HK-2 (cell line): ENCODE results near the gene CSNK1G2.

Source experiments
- DNase-seq: peaks from one replicate; pipeline ENCODE4 v3.0.0-alpha.2; 2018; ENCODE audit not compliant: unreplicated experiment

The CSNK1G2 gene

DNA sequence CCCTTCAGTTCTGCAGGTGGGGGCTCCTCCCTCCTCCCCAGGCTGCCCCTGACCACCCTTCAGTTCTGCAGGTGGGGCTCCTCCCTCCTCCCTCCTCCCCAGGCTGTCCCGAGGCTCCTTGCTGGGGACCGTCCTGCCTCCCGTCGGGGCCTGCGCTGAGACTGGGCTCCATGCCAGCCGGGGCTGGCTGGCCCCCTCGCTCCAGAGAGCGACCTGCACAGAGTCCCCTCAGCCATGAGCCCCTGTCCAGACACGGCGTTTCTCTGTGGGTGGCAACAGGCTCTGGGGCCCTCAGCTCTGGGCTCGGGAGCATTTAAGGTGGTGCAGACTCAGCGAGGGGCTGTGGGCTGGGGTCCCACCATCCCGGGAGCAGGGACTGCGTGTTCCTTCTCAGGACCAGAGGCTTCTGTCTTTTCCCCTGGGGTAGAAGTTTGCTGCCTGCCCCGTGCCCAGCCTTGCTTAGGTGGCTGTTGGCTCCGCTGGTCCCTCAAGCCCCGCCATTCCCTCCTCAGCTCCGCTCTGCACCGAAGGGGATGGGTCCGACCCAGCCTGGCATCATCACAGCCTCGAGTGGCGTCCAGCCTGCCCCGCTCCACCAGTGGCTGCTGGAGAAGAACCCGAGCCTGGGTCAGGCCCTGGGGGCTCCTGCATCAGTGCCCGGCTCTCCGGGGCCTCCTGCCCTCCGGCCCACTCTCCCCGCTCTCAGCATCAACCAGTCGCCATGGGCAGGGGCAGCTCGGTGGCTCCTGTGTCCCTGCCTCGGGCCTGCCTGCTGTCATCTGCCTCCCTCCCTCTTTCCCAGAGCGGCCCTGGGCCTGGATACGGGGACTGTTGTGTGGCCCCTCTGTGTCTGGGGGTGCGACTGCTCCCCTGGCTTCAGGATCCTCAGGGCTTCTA lies 27.6 kb downstream of the CSNK1G2 start:
- no peak for DNase-seq

DNA sequence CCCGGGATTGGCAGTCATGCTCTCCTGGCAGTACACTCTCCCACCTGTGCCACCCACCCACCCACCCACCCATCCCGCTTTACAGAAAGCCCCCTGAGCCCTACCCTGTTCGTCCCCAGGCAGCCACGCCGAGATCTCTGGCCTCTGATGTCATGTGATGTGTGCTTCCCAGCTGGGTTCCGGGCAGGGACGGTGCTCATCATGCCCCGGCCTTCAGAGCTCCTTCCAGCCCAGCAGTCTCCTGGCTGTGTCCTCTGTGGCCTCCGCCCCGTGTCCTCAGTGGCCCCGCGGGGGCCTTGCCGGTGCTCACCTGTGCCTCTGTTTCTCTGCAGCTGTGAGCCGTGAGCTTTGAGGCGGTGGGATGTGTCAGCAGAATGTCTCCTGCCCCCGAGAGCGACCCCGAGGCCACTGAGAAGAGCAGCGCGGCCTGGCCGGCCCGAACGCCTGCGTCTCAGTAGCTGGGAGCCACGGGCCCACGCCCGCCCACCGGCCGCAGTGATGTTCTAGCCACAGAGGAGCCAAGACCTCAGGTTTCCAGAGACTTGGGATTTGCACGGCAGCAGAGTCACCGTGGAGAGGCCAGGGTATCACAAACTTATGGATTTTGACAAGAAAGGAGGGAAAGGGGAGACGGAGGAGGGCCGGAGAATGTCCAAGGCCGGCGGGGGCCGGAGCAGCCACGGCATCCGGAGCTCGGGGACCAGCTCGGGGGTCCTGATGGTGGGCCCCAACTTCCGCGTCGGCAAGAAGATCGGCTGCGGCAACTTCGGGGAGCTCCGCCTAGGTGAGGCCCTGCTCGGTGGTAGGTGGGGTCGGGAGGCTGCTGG lies 28.4 kb downstream of the CSNK1G2 start:
- no peak for DNase-seq

DNA sequence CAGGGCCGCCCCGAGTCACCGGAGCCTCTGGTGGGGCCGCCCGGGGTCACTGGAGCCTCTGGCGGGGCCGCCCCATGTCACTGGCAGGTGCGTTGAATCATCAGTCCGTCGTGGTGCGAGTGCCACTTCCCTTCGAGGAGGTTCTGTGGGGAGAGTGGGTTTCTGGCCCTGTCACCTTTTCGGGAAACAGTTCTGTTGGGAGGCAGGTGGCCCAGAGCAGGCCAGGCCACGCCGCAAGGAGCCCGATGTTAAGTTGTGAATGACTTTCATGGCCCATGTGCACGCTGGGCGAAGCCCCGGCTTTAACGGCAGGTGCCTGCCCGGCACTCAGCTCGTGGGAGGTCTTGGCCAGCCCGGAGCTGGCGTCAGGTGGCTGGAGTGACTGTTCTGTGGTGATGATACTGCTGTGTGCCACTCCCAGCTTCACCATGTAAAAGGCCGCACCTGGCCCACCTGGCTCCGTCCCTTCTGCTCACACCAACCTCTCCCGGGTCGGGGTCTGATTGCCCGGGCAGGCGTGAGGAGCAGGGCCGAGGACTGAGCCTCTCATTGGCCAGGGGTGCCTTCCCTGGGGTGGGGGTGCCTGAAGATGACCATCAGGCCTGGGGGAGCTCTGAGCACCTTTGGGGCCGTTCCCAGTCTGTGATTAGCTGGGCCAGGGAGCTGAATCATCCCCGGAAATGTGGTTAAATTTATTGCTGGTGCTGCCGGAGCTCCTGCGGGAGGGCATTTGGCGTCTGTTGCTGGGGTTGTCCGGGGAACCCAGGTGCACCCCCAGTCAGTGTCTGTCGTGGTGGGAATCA lies 29.2 kb downstream of the CSNK1G2 start:
- no peak for DNase-seq

DNA sequence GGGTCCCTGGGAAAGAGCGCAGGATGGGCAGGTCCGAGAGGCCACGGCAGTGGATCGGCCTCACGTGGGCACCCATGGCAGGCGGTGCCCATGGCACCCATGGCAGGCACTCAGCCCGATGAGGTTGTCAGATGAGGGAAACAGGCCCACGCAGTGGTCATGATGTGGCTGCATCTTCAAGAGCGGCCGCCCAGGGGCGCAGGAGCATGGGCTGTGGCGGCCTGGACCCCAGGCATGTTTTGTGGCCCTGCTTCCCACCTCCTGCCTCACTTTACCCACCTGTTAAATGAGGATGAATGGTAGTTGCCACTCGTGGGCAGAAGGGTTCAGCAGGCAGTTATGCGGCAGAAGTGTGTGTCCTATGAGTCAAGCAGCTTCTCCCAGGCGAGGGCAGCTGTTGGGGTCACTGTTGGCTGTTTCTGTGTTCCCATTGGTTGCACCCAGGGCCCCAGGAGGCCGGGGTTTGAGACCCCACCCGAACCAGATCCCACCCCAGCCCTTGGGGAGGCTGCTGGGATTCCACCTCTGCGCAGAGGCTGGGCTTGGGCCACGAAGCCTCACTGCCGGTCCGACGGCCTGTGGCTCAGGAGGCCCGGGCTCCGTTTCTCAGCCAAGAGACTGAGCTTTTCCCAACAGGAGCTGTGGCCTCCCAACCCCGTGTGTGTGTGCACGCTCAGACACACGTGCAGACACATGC lies 30.0 kb downstream of the CSNK1G2 start:
- no peak for DNase-seq

DNA sequence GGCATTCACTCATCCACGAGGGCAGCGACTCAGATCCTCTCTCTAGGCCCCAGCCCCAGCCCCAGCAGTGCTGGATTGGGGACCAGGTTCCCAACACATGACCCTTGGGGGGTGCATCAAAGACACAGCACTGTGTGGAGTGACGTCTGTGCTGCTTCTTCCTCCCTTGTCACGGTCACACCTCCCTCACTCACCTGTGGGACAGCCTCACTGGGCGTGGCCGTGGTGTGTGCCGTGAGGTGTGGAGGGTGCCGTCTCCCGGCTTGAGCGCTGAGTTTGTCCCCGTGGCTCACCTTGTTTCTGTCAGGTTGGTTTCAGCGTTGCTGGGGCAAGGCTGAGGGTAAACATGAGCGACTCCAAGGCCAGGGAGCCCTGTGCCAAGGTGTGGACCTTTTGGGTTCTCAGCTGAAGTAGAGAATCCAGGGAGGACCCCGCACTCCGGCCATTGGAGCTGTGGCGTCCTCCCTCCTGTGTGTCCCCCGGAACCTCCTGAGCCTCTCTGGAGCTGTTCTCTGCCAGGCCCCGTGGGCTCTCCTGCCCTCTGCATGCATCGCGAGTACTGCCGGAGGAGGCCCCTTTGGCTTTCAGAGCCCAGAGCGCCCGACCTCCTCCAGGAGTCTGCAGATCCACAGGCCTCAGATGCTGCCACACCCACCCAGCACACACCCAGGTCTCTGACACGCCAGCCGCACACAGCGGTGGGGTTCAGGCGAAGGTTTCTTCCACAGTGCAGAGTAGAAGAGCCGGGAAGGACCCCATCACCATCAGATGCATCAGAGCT lies 33.6 kb downstream of the CSNK1G2 start:
- DNase-seq: no peak

DNA sequence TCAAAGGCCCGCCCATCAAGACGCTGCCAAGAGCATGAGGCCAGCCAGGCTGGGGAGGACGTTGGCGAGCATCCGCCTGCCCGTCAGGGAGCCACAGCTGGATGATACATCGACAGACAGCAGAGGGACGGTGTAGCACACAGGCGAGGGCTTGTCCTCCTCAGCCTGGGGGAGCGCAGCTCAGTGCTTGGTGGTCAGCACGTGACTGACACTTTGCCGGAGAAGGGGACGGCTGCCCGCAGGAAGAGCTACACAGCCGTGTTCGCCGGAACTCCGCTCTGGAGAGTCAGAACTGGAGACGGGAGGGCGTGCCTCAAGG lies 34.1 kb downstream of the CSNK1G2 start:
- DNase-seq: no peak

DNA sequence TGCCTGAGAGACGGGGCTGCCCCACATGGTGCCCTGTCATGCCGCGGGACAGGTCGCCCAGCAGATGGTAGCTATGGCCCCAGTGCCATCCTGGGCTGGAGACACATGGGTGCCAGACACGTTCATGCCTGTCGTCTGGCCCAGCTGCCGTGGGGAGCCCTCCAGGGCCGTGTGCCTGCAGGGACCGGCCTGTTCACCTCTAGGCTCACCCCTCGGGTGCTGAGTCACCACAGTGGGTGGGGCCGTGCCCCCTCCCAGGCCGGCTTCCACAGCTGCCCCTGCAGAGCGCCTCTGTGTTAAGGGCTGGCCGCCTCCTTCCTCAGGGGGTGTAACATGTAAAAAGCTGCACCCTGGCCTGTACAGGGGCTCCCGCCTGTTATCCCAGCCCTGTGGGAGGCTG lies 36.1 kb downstream of the CSNK1G2 start:
- DNase-seq: no peak

DNA sequence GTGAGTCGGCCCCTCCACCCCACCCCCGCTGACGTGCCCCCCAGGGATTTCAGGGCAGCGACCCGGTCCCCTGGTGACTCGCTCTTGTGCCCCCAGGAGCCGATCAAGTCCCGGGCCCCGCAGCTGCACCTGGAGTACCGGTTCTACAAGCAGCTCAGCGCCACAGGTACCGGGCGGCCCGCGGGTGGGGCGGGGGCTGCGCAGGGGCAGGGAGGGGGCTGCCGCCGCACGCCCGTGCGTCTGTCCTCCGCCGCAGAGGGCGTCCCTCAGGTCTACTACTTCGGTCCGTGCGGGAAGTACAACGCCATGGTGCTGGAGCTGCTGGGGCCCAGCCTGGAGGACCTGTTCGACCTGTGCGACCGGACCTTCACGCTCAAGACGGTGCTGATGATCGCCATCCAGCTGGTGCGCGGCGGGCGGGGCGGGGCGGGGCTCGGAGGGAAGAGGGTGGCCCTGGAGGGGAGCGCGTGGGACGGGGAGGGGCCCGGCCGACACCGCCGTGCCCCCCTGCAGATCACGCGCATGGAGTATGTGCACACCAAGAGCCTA lies 37.4 kb downstream of the CSNK1G2 start:
- no peak for DNase-seq

DNA sequence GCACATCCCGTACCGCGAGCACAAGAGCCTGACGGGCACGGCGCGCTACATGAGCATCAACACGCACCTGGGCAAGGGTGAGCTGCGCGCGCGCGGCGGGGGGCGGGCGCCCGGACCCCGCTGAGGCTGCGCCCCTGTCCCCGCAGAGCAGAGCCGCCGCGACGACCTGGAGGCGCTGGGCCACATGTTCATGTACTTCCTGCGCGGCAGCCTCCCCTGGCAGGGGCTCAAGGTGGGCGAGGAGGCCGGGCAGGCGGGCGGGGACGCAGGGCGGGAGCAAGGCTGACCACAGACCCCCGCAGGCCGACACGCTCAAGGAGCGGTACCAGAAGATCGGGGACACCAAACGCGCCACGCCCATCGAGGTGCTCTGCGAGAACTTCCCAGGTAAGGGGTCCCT lies 38.0 kb downstream of the CSNK1G2 start:
- no peak for DNase-seq

DNA sequence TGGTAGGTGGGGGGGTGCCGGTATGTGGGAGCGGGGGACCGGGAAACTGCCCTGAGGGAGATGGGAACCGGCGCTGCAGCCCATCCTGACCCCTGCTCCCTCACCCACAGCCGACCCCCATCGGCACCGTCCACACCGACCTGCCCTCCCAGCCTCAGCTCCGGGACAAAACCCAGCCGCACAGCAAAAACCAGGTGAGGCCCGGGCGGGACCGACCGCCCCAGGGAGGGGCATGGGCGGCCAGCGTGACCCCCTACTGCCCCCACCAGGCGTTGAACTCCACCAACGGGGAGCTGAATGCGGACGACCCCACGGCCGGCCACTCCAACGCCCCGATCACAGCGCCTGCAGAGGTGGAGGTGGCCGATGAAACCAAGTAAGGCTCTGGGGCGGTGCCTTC lies 38.7 kb downstream of the CSNK1G2 start:
- DNase-seq: no peak

DNA sequence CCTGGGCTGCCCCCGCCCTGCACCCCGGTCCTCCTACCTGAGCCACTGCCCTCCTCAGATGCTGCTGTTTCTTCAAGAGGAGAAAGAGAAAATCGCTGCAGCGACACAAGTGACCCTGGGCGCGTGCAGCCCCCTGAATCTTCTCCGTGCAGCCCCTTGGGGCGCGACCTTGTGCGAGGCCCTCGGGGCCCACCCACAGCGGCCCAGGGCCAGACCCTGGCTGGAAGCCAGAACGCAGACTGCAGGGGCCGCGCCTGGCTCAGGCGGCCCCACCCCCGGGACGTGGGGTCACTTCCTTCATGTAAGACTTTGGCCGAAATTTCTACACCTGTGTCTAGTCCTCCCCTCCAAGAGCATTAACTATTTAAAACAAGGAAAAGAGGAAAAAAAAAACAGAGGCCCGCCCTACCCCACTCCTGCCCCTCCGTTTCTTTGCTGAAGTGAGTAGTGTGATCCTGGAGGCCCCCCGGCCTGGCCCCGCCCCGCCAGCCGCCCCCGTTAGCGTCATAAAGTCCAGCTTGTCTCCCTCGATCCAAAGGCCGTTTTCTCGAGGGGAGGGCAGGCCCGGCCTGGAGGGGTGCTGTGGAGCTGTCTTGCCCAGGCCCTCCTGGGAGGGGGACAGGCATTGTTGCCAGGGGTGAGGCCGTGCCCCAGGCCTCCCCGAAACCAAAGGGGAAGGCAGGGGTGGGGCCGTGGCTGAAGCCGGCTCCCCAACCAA lies 39.3 kb downstream of the CSNK1G2 start:
- no peak for DNase-seq

DNA sequence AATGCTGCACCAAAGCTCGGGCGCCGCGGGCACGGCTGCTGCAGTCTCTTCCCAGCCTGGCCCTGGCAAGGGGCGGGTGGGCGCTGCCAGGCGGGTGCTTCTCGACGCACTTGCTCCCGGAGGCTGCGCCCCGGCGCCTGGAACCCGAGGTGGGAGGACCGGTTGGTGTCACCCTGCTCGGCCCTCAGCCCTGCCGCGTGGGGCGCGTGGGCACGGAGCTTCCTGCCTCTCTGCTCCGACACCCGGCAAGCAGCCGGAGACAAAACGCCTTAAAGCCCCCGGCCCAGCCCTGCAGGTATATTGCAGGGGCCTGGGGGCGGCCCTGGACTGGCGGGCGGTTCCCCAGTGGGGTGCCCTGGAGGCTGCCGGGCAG lies 39.8 kb downstream of the CSNK1G2 start:
- DNase-seq: no peak

DNA sequence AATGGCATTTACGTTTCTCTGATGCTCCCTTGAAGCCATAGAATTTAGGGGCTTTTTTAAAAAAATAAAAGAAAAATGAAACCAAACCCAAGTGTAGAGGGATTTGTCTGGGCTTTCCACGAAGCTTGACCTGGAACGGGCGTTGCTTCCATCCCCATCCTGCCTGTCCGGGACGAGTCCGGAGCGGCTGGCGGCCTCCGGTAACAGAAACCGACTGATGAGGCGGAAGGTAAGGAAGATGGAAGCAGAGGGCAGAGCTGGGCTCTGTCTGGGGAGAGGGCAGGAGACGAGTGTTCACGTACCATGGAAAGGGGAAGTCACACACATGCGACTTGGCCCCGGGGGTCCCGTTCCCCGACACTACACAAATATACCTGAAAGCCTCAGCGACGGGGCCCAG lies 40.3 kb downstream of the CSNK1G2 start:
- DNase-seq: no peak

DNA sequence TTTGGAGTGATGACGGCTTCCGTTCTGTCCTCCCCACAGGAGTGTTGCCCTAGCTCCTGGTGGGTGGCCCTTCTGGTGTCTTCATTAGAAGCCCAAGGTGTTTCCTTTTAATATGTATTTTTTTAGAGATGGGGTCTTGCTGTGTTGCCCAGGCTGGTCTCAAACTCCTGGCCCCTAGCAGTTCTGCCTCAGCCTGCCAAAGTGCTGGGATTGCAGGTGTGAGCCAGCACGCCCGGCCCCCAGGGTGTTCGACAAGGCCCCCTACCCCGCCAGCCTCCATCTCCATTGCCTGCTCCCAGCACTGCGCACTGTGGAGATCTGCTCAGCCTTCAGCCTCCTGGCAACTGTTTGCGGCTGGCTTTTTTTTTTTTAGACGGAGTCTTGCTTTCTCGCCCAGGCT lies 43.4 kb downstream of the CSNK1G2 start:
- DNase-seq: no peak

DNA sequence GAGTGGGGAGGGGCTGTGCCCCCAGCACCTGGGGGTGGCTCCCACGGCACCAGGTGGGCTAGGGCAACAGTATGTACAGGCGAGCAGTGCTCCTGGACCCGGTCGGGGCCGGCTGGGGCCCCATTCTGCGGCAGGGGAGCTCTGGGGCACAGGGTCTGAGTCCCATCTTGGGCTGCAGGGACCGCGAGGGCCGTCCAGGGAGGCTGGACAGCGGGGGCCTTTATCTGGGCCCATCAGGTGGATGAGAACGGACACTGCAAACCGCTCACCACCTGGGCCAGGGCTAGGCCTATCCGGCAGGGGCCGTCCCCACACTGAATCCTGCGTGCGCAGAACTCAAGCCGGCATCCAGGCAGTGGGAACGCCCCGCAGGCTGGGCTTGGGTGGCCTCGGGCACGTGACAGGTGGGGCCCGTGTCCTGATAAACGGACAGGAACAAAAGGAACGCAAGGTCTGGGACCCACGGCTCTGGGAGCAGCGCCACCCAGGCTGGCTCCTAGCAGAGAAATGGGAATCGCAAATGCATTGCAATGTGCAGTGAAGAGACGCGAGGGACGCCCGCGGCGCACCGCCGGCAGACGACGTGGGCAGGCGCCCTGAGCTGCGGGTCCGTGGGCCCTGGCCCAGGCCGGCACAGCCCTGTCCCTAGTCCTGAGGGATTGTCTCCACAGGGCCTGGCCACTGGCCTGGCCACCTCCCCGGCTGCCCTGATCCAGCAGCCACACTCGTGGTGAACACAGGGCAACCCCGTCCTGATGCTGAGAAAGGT lies 44.8 kb downstream of the CSNK1G2 start:
- no peak for DNase-seq

DNA sequence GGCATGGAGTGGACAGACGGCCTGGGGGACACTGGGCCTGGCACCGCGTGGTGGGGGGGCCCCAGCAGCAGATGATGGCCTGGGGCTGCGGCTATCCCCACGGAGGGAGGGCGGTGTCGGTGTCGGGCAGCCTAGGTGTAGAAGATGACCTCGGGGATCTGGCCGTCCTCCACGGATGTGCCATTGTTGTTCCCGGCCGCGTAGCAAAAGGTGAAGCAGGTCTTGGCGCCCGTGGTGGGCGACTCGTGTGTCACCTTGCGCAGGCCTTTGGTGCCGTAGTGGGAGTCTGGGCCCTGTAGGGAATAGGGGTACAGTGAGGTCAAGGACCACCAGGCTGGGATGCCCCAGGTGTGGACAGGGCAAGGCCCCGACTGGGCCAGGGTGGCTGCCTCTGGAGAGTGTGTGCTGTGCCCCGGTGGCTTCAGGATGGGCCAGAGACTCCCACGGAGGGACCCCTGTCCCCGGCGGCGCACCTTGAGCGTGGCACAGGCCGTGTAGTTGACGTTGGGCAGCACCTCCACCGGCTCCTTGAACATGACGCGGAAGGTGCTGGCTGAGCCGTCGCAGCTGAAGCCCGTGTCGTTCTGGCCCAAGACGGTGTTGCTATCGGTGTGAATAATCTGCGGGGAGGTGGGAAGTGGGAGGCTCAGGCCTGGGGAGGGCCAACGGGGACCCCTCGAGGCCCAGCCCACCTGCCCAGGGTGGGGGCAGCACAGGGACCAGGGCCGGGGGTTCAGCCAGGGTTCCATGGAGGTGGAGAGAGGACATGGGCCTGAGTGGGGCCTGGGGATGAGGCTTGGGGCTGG lies 45.6 kb downstream of the CSNK1G2 start:
- DNase-seq: no peak

DNA sequence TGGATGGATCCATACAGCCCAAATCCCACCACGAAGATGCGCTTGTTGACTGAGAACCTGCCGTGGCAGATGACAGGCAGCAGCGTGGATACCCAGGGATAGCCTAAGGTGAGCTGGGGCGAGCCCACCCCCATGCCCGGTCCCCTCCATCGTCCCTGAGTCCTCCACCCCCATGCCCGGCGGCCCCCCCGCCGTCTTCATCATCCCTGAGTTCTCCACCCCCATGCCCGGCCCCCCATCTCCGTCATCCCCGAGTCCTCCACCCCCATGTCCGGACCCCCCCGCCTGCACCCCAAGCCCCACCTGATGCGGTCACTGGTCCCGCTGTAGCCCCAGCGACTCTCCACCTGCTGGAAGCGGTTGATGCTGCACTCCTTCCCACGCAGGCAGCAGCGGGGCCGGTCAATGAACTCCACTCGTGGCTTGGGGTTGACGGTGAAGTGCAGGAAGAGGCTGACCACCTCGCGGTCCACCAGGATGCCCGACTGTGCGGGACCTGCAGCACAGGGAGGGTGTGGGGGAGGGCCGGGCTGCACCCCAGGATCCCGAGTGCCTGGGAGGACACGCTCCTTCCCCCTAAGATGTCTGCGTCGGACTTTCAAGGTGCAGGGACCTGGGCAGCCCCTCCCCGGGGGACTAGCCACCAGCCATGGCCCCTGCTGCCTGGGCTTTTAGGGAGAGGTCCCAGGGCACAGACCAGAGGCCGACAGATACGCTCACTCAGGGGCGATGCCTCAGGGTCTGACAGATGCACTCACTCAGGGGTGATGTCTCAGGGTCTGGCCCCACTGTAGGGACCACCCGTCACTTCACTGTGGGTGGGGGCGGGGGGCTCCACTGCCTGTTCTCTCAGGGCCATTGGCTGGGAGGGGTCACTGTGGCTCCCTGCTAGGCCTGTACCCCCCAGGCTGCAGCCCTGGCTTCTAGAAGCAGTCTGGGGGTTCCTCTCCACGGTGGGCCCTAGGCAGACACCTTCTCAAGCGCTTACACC lies 46.5 kb downstream of the CSNK1G2 start:
- DNase-seq: no peak
